Tibial nerve (tissue), 4 donors: Measurements from ENCODE around the gene PTPN3. TPM values are rescaled to one million over a fixed set of nuclear protein-coding genes. Genes with fewer than 3 reads are reported as not detected.

ENCODE experiments used
- DNase-seq, 2 donors: peaks; one replicate each; pipeline ENCODE4 v3.0.0-alpha.2; 2019; ENCODE audit warnings: low spot score in 2 of 2
- H3K27ac ChIP-seq, 4 donors: fragments of 200-600 bp; sonication (generic) in 3 of 4; one replicate each; pipeline ENCODE4 v1.5.1; 2017 to 2019; ENCODE audit warnings: mild to moderate bottlenecking in 1 of 4
- H3K27me3 ChIP-seq, 2 donors: fragments of 200-600 bp; sonication (generic) in 1 of 2; one replicate each; pipeline versions ENCODE4 v1.5.1 to v1.6.0; 2017 to 2019
- H3K36me3 ChIP-seq, 3 donors: fragments of 200-600 bp; sonication (generic); one replicate each; pipeline ENCODE4 v1.5.1; 2018 to 2019
- H3K4me1 ChIP-seq, 4 donors: fragments of 200-600 bp; sonication (generic) in 3 of 4; one replicate each; pipeline ENCODE4 v1.5.1; 2017 to 2019
- H3K4me3 ChIP-seq, 4 donors: fragments of 200-600 bp; sonication (generic) in 3 of 4; one replicate each; pipeline ENCODE4 v1.5.1; 2017 to 2019; ENCODE audit warnings: mild to moderate bottlenecking in 1 of 4, moderate library complexity in 1 of 4
- H3K9me3 ChIP-seq, 4 donors: fragments of 200-600 bp; sonication (generic) in 3 of 4; one replicate each; pipeline ENCODE4 v1.5.1; 2017 to 2019
- CTCF ChIP-seq, 5 experiments: fragments of 200-600 bp in 3 of 5; fragments of 450-650 bp in 2 of 5; sonication (generic) in 3 of 5; IDR thresholded peaks; one replicate each; pipeline ENCODE4 v1.5.1; 2016 to 2019; ENCODE audit warnings: antibody characterized with exemption in 5 of 5, mild to moderate bottlenecking in 3 of 5, moderate library complexity in 2 of 5
- EP300 ChIP-seq, 2 donors: sonication (generic); formaldehyde crosslinking; IDR thresholded peaks; one replicate each; pipeline ENCODE4 v1.6.1; 2017; ENCODE audit warnings: antibody characterized with exemption in 2 of 2, mild to moderate bottlenecking in 1 of 2
- POLR2A ChIP-seq, 2 donors: fragments of 450-650 bp; IDR thresholded peaks; one replicate each; pipeline ENCODE4 v1.6.1; 2017; ENCODE audit warnings: antibody characterized with exemption in 2 of 2, mild to moderate bottlenecking in 2 of 2, moderate library complexity in 2 of 2
- WGBS, 2 donors: methylation state at CpG; one replicate each; pipeline ENCODE4 v1.1.5; 2018; 5-methylcytosine and 5-hydroxymethylcytosine counted together
- total RNA-seq, 4 donors: library from RNA; depleted of rRNA; stranded (reverse); fragments of >200 nt; gene quantifications; one replicate each; pipeline ENCODE4 v1.1.0, GENCODE V29; 2016

Gene PTPN3
- total RNA-seq, 4 donors from 2014 or later: 1.3 to 3.3 (median 1.8) TPM

GRCh38 chr9:109336409-109336808 is 161.7 kb downstream of the PTPN3 start:
- 84 to 87% methylated on average over 3 of the region's 3 CpGs for WGBS, 2 donors
- no peak for TF ChIP-seq CTCF (IDR thresholded peaks at IDR 0.05)
- H3K27ac ChIP-seq: no peak overlapping the region

GRCh38 chr9:109335929-109336328 is 162.2 kb downstream of the PTPN3 start:
- TF ChIP-seq POLR2A (IDR thresholded peaks at IDR 0.05): no peak
- TF ChIP-seq EP300 (IDR thresholded peaks at IDR 0.05): no peak
- no peak for TF ChIP-seq CTCF (IDR thresholded peaks at IDR 0.05)
- no peaks in the 10 kb centered on the region for H3K27me3 ChIP-seq
- 87 to 90% methylated on average over 2 of the region's 2 CpGs for WGBS, 2 donors
- H3K4me1 ChIP-seq: peaks cover 0 to 9% (median 8%) of the 10 kb centered on the region in 4 donors
- no peak overlapping the region for H3K4me3 ChIP-seq
- H3K36me3 ChIP-seq: no peaks in the 10 kb centered on the region
- H3K27ac ChIP-seq: no peak overlapping the region
- H3K9me3 ChIP-seq: no peaks in the 10 kb centered on the region
- no peak for DNase-seq

More at GRCh38 chr9:109336409-109336808, 161.7 kb downstream of the PTPN3 start:
- no peaks in the 10 kb centered on the region for H3K36me3 ChIP-seq
- no peaks in the 10 kb centered on the region for H3K27me3 ChIP-seq
- no peak for DNase-seq
- H3K4me1 ChIP-seq: peaks cover 0 to 4% (median 4%) of the 10 kb centered on the region in 4 donors
- no peaks in the 10 kb centered on the region for H3K9me3 ChIP-seq
- no peak overlapping the region for H3K4me3 ChIP-seq

GRCh38 chr9:109335121-109335520 is 163.0 kb downstream of the PTPN3 start:
- no peak for TF ChIP-seq CTCF (IDR thresholded peaks at IDR 0.05)
- no peak for TF ChIP-seq POLR2A (IDR thresholded peaks at IDR 0.05)
- no peak for TF ChIP-seq EP300 (IDR thresholded peaks at IDR 0.05)
- no peak for DNase-seq
- Histone ChIP-seq H3K4me1 (peaks cover 0 to 10% (median 9%) of the 10 kb centered on the region in 4 donors), H3K36me3 (no peaks in the 10 kb centered on the region), H3K27ac (no peak overlapping the region), H3K4me3 (no peak overlapping the region), H3K9me3 (no peaks in the 10 kb centered on the region), H3K27me3 (no peaks in the 10 kb centered on the region)
- 63 to 66% methylated on average over 7 of the region's 7 CpGs for WGBS, 2 donors

GRCh38 chr9:109331353-109331752 is 166.8 kb downstream of the PTPN3 start:
- no peaks in the 10 kb centered on the region for H3K36me3 ChIP-seq
- H3K27ac ChIP-seq: peak overlapping the region in 2 of 4 donors; percentile 46 to 49
- no peak overlapping the region for H3K4me3 ChIP-seq
- 18 to 30% methylated on average over 5 of the region's 5 CpGs for WGBS, 2 donors
- H3K4me1 ChIP-seq: peaks cover 0 to 21% (median 9%) of the 10 kb centered on the region in 4 donors
- no peak for TF ChIP-seq POLR2A (IDR thresholded peaks at IDR 0.05)
- no peak for TF ChIP-seq EP300 (IDR thresholded peaks at IDR 0.05)
- H3K9me3 ChIP-seq: no peaks in the 10 kb centered on the region
- H3K27me3 ChIP-seq: no peaks in the 10 kb centered on the region
- DNase-seq: no peak

- no peaks in the 10 kb centered on the region for H3K9me3 ChIP-seq
- DNase-seq: no peak
- H3K36me3 ChIP-seq: no peaks in the 10 kb centered on the region
- no peaks in the 10 kb centered on the region for H3K27me3 ChIP-seq
- H3K4me3 ChIP-seq: peak overlapping the region in 1 of 4 donors; percentile 7
- no peak for TF ChIP-seq CTCF (IDR thresholded peaks at IDR 0.05)
- no peak for TF ChIP-seq EP300 (IDR thresholded peaks at IDR 0.05)
- TF ChIP-seq POLR2A (IDR thresholded peaks at IDR 0.05): no peak
- H3K27ac ChIP-seq: peak overlapping the region; percentile 12 to 66 (median 42)
- H3K4me1 ChIP-seq: peaks cover 0 to 21% (median 9%) of the 10 kb centered on the region in 4 donors
- 35 to 48% methylated on average over 11 of the region's 11 CpGs for WGBS, 2 donors
Measured at GRCh38 chr9:109329638-109330258, 168.4 kb downstream of the PTPN3 start.
